ENCODE measurements around the gene KIAA0930. TPM values are rescaled to one million over a fixed set of nuclear protein-coding genes. Genes with fewer than 3 reads are reported as not detected.
A peak's percentile ranks its signal among the peaks of the same experiment; 100 is the strongest.

KIAA0930 gene
- total RNA-seq, 1 donor from 2014 or later: 21.6 TPM

DNA sequence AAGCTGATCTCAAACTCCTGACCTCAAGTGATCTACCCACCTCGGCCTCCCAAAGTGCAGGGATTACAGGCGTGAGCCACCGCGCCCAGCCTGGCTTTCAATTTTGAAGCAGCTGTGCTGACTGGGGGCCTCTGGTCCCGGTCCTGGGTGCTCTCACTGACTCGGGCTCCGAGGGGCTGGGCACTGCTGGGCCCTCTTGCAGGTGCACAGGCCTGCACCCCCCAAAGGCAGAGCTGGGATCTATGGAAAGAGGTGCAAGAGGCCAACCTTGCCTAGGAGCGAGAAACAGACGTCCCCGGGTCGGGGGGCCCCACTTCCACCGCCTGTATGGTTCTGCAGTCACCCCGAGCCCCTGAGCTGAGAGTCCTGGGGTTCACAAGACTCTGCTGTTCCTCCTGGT, 33.2 kb downstream of the KIAA0930 start:
- intact Hi-C loops (cut with DNase I): no loop called here
- DNase-seq (ENCODE audit: low spot score): peak; percentile 33

- DNase-seq (ENCODE audit: low spot score): no peak
- intact Hi-C loops (cut with DNase I): no loop called here
These were observed 34.5 kb downstream of the KIAA0930 start for GRCh38 chr22:45206233-45206632.

- peak; percentile 51 for DNase-seq (ENCODE audit: low spot score)
- intact Hi-C loops (cut with DNase I): no loop called here
These were observed 35.3 kb downstream of the KIAA0930 start for GRCh38 chr22:45205276-45205925.

GRCh38 chr22:45204819-45205218, 35.9 kb downstream of the KIAA0930 start:
- peak; percentile 39 for DNase-seq (ENCODE audit: low spot score)
- intact Hi-C loops (cut with DNase I): no loop called here

DNA sequence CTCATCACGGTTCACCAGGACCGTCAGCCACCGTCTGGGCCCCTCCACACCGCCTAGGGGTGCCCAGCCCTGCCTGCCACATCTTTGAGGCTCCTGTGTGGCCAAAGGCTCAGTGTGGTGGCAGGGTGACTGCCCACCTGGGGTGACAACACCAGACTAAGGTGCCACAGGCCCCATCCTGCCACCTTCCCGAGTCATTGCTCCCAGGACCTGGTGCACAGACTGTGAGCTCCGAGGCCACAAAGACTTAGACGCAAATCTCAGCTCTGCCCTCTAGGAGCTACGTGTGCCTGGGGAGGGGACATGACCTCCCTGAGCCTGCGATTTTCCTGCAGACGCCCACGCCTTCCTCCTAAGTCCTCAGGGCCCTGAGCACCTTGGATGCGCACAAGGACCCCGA, 36.5 kb downstream of the KIAA0930 start:
- peak; percentile 53 for DNase-seq (ENCODE audit: low spot score)
- intact Hi-C loops (cut with DNase I): no loop called here

GRCh38 chr22:45203150-45203951, 37.3 kb downstream of the KIAA0930 start:
- no peak for DNase-seq (ENCODE audit: low spot score)
- intact Hi-C loops (cut with DNase I): no loop called here

- intact Hi-C loops (cut with DNase I): no loop called here
- DNase-seq (ENCODE audit: low spot score): no peak
These were observed 38.2 kb downstream of the KIAA0930 start for GRCh38 chr22:45202333-45203149.

GRCh38 chr22:45201678-45202332, 38.9 kb downstream of the KIAA0930 start:
- intact Hi-C loops (cut with DNase I): no loop called here
- no peak for DNase-seq (ENCODE audit: low spot score)

GRCh38 chr22:45200860-45201511, 39.7 kb downstream of the KIAA0930 start:
- intact Hi-C loops (cut with DNase I): no loop called here

DNA sequence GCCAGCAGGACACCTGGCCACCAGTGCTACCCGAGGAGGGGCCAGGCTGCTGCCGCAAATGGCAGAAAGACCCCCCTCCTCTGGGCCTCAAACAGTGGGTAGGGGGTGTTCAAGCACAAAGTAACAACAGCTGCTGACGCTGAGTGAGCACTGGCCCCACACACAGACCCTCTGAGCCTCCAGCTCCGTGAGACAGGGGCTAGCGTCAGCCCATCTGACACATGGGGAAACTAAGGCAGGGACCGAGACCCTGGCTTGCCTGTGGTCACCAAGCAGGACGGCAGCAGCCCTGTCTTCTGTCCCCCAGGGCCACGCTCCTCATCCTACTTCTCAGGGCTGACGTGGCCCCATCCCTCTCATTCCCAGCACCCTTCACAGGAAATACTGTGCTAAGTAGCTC, 40.5 kb downstream of the KIAA0930 start:
- no peak for DNase-seq (ENCODE audit: low spot score)
- intact Hi-C loops (cut with DNase I): no loop called here

More at GRCh38 chr22:45200860-45201511, 39.7 kb downstream of the KIAA0930 start:
- DNase-seq (ENCODE audit: low spot score): no peak

- intact Hi-C loops (cut with DNase I): no loop called here
- DNase-seq (ENCODE audit: low spot score): no peak
These were observed 41.0 kb downstream of the KIAA0930 start for GRCh38 chr22:45199723-45200122.

DNA sequence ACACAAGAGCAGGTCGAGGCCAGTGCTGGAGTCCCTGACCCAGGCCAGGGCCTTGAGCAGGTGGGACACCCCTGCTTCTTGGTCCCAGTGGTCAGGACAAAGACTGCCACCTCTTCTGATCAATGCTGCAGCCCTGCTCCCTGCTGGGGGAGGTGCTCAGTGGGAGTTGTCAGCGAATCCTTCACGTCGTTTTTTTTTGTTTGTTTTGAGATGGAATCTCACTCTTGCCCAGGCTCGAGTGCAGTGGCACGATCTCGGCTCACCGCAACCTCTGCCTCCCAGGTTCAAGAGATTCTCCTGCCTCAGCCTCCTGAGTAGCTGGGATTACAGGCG, 42.3 kb downstream of the KIAA0930 start:
- no peak for DNase-seq (ENCODE audit: low spot score)
- intact Hi-C loops (cut with DNase I): no loop called here

DNA sequence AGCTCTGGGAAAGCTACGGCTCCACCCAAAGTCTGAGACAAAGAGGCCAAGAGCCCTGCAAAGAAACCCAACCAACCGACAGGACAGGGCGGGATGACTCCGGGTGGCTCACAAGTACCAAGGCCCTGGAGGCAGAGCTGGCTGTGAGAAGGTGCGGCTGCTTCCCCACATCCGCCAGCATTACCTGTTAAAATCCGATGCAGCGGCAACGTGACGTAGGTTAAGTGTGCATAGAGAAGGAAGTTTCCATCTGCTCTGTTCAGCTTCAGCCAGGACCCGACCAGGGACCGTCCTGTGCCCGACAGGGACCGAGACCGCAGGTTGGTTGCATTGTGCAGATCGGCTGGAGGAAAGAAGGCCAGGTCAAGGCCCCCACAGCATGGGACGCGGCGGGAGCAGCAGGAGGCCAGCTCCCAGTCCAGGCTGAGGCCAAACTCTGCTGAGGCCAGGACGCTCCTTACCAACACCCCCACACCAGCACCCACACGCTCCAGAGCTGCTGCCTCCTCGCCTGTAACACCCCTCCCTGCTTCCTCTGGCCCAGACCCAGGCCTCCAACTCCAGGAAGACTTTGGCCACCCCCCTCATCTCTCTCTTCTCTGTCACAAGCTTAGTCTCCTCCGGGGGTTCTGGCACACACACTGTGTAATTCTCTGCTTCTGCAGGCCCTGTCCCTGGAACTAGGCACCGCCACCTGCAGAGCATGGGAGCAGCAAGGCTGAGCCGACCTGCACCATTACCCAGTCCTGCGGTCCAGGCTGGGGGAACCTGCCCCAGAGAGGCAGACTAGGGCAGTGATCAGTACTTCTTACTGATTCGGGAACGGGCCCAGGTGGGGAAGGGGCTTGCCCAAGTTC, 42.9 kb downstream of the KIAA0930 start:
- intact Hi-C loops (cut with DNase I): no loop called here
- DNase-seq (ENCODE audit: low spot score): no peak

DNA sequence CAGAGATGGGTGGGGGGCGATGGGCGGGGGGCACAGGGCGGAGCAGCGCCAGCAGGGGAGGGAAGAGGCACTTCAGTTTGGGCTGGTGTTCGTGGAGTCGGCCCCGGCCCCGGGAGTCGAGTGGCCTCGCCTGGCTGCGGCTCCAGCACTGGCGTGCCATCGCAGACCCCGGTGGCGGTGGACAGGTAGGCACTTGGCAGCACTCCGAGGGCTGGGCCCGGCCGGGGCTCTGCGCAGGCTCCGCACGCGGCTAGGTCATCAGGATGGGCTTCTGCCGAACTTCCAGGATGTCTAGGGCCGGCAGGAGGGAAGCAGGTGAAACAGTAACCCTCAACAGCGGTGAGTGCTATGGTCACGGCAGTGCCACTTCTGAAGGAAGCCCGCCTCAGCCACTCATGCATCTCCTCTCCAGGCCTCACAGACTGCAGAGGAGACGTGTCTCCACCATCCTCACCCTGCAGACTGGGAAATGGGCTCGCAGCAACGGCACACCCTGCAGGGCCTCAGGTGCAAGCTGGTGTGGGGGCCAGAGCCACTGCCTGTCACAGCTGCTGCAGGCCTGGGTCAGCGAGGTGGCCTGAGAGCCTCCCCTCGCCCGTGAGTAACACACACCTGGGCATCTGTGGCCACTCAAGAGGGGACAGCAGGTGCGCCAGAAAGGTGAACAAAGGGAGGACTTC, 43.6 kb downstream of the KIAA0930 start:
- intact Hi-C loops (cut with DNase I): no loop called here
- no peak for DNase-seq (ENCODE audit: low spot score)

DNA sequence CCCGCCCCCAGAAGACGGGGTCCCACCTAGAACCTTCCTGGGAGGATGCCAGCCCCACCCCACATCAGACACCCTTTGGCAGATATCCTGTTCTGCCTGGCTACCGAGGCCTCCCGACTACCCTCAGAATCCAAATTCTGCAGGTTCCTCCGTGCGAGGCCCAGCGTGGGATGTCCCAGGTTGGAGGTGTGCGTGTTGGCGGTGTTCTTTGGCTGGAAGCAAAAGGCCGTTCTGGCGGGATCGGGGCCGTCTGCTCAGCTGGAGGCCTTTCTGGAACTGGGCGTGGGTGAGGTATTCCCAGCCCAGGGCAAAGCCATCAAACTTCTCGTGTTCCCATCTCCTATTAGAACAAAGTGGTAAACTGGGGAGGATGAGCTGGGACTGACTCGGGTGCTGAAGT, 44.4 kb downstream of the KIAA0930 start:
- intact Hi-C loops (cut with DNase I): no loop called here
- no peak for DNase-seq (ENCODE audit: low spot score)

DNA sequence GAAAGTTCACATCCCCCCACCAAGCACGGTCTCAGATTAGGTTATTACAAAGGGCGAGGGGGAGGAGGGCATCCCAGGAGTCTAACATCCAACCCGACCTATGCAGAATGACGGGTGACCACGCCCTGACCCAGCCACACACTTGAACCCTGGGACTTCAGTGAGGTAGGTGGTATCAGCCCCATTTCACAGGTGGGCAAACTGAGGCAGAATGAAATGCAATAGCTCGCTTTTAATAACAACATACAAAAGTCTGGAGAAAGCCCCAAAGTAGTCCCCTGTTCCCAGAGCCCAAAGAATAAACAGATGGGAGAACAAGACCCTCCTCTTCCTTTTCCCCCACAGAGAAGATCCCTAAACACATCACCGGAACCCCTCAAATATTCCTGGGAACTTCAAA, 45.1 kb downstream of the KIAA0930 start:
- no peak for DNase-seq (ENCODE audit: low spot score)
- intact Hi-C loops (cut with DNase I): no loop called here

GRCh38 chr22:45194686-45195085, 46.0 kb downstream of the KIAA0930 start:
- DNase-seq (ENCODE audit: low spot score): no peak
- intact Hi-C loops (cut with DNase I): no loop called here

GRCh38 chr22:45192701-45193187, 48.0 kb downstream of the KIAA0930 start:
- intact Hi-C loops (cut with DNase I): no loop called here

More at GRCh38 chr22:45192701-45193187, 48.0 kb downstream of the KIAA0930 start:
- DNase-seq (ENCODE audit: low spot score): no peak
